Spinal cord (tissue), 10 donors: Measurements from ENCODE around the gene SNX1. TPM values are rescaled to one million over a fixed set of nuclear protein-coding genes. Genes with fewer than 3 reads are reported as not detected.

ENCODE experiments used
- DNase-seq, 6 donors: peaks; one replicate each; pipeline versions ENCODE4 v3.0.0 to v3.0.0-alpha.2; 2013 to 2015; ENCODE audit warnings: low spot score in 6 of 6, low read depth in 4 of 6
- H3K27ac ChIP-seq: one replicate; pipeline ENCODE4 v1.5.1; 2013; ENCODE audit warnings: low read depth, low read length, control low read depth
- H3K27me3 ChIP-seq: one replicate; pipeline ENCODE4 v1.6.1; 2013; ENCODE audit warnings: low read length; ENCODE audit not compliant: control insufficient read depth, insufficient read depth
- H3K36me3 ChIP-seq: one replicate; pipeline ENCODE4 v1.6.1; 2013; ENCODE audit warnings: low read length; ENCODE audit not compliant: control insufficient read depth, insufficient read depth
- H3K4me1 ChIP-seq: one replicate; pipeline ENCODE4 v1.6.1; 2013; ENCODE audit warnings: low read length; ENCODE audit not compliant: control insufficient read depth, insufficient read depth
- H3K4me3 ChIP-seq: one replicate; pipeline ENCODE4 v1.5.1; 2013; ENCODE audit warnings: low read depth, low read length, control low read depth
- H3K9me3 ChIP-seq: one replicate; pipeline ENCODE4 v1.6.1; 2013; ENCODE audit warnings: low read length; ENCODE audit not compliant: control insufficient read depth, insufficient read depth
- WGBS: methylation state at CpG from one replicate; pipeline ENCODE4 v1.1.5; 2013; ENCODE audit warnings: missing lambda C conversion rate; ENCODE audit not compliant: insufficient coverage; 5-methylcytosine and 5-hydroxymethylcytosine counted together
- polyA plus RNA-seq, 2 donors: library from polyadenylated mRNA; unstranded; fragments of 120-200 nt; gene quantifications; one replicate each; pipeline ENCODE4 v1.2.1, GENCODE V29; 2013; ENCODE audit not compliant: insufficient read length in 2 of 2
- total RNA-seq, 2 donors: library from RNA; depleted of rRNA in 1 of 2; stranded (reverse); fragments of 120-200 nt in 1 of 2; fragments of >200 nt in 1 of 2; gene quantifications; one replicate each; pipeline versions ENCODE4 v1.2.3 to v1.2.4, GENCODE V29; 2013 to 2014
- donor health status: healthy.

Gene SNX1
- total and polyA plus RNA-seq, 4 donors = 51.6 to 79.3 (median 63.9) TPM

- Histone ChIP-seq H3K4me1 (peaks cover 11% of the 10 kb centered on the region), H3K9me3 (no peaks in the 10 kb centered on the region), H3K36me3 (peaks cover 41% of the 10 kb centered on the region), H3K4me3 (no peak overlapping the region), H3K27ac (no peak overlapping the region), H3K27me3 (no peaks in the 10 kb centered on the region)
- WGBS = 69% methylated on average over 2 of the region's 3 CpGs
- DNase-seq = no peak
These were observed 30.2 kb downstream of the SNX1 start for GRCh38 chr15:64125978-64126377.

- Histone ChIP-seq H3K9me3 (no peaks in the 10 kb centered on the region), H3K4me3 (no peak overlapping the region), H3K36me3 (peaks cover 53% of the 10 kb centered on the region), H3K27me3 (no peaks in the 10 kb centered on the region), H3K4me1 (peaks cover 6% of the 10 kb centered on the region), H3K27ac (no peak overlapping the region)
- DNase-seq = no peak
- no CpG with 5 or more reads among the region's 6 CpGs for WGBS
These were observed 31.9 kb downstream of the SNX1 start for GRCh38 chr15:64127521-64128270.

- no peak overlapping the region for H3K27ac ChIP-seq
- no peak overlapping the region for H3K4me3 ChIP-seq
- no peaks in the 10 kb centered on the region for H3K27me3 ChIP-seq
- WGBS = 100% methylated on average over 2 of the region's 3 CpGs
- H3K36me3 ChIP-seq = peaks cover 69% of the 10 kb centered on the region
- H3K9me3 ChIP-seq = no peaks in the 10 kb centered on the region
- no peak for DNase-seq
- peaks cover 9% of the 10 kb centered on the region for H3K4me1 ChIP-seq
These were observed 34.4 kb downstream of the SNX1 start for GRCh38 chr15:64130159-64130558.

DNA sequence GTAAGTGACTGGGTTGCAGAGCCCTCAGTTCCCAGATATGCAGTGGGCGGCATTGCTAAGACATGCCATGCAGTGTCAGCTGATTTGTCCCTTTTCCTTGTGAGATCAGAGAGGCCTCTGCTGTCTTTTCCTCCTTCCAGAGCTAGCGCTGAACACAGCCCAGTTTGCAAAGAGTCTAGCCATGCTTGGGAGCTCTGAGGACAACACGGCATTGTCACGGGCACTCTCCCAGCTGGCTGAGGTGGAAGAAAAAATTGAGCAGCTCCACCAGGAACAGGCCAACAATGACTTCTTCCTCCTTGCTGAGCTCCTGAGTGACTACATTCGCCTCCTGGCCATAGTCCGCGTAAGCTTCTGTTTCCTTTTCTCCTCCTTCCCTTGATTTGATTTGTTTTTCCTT, 35.8 kb downstream of the SNX1 start:
- no peaks in the 10 kb centered on the region for H3K9me3 ChIP-seq
- no peaks in the 10 kb centered on the region for H3K27me3 ChIP-seq
- H3K27ac ChIP-seq = no peak overlapping the region
- H3K36me3 ChIP-seq = peaks cover 76% of the 10 kb centered on the region
- DNase-seq = no peak
- WGBS = 94% methylated on average over 7 of the region's 7 CpGs
- peaks cover 9% of the 10 kb centered on the region for H3K4me1 ChIP-seq
- no peak overlapping the region for H3K4me3 ChIP-seq

DNA sequence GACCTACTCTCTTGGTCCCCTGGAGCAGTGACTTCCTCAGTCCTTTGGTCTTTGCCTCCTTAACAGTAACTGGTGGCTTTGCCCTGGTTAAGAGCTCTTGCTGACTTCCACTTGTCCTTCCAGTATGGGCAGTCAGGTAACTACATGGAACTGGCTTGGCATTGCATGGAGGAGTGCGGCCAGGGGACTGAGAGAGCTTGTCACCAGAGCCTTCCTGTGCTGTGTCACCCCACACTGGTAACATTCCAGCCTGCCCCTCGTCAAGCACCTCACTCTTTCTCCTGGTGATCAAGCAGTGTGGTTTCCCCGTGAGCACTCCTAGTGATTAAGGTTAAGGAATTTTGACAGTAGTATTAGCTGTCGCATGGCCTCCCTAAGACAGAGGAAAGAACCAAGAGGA, 36.4 kb downstream of the SNX1 start:
- Histone ChIP-seq H3K27ac (no peak overlapping the region), H3K4me1 (peaks cover 12% of the 10 kb centered on the region), H3K36me3 (peaks cover 79% of the 10 kb centered on the region)

DNA sequence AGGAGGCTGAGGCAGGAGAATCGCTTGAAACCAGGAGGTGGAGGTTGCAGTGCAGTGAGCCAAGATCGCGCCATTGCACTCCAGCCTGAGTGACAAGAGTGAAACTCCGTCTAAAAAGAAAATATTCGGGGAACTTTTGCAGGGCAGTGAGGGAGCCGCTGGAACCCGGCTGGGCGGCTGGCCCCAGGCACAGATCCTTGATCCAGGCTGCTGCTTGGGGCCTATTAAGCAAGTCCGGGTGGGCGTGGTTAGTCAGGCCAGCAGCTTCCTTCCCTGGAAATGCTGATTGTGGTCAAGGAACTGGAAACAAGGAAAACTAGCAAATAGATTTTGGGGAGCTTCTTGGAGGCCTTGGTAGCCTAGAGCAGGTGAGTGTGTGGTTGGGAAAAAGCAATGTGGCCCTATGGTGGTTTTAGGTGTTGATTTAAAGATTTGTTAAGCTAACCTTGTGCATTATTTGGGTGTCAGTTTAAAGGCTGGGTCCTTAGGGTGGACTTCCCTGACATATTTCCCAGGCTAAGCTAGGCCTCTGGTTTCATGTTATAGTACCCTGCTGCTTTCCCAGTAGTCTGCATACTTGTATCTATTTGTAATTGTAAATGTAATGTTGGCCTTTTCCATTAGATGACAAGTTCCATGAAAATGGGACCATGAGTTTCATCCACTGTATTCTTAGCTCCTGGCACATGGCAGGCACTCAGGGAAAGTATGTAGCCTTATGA, 38.0 kb downstream of the SNX1 start:
- WGBS = 96% methylated on average over 10 of the region's 10 CpGs
- no peak for DNase-seq
- Histone ChIP-seq H3K4me3 (no peak overlapping the region), H3K36me3 (peaks cover 90% of the 10 kb centered on the region), H3K27me3 (no peaks in the 10 kb centered on the region), H3K4me1 (peaks cover 13% of the 10 kb centered on the region), H3K27ac (no peak overlapping the region), H3K9me3 (no peaks in the 10 kb centered on the region)

More for the DNA sequence above, 36.4 kb downstream of the SNX1 start:
- no peaks in the 10 kb centered on the region for H3K27me3 ChIP-seq
- H3K9me3 ChIP-seq = no peaks in the 10 kb centered on the region
- DNase-seq = no peak
- WGBS = 100% methylated on average over 2 of the region's 4 CpGs
- H3K4me3 ChIP-seq = no peak overlapping the region

GRCh38 chr15:64134345-64134829, 38.6 kb downstream of the SNX1 start:
- WGBS = 55% methylated on average over 9 of the region's 9 CpGs
- H3K36me3 ChIP-seq = peaks cover 87% of the 10 kb centered on the region
- no peaks in the 10 kb centered on the region for H3K27me3 ChIP-seq
- H3K4me1 ChIP-seq = peaks cover 13% of the 10 kb centered on the region
- H3K4me3 ChIP-seq = no peak overlapping the region
- H3K27ac ChIP-seq = peak overlapping the region; percentile 4
- DNase-seq = peak in 2 of 6 donors; percentile 68 to 72
- no peaks in the 10 kb centered on the region for H3K9me3 ChIP-seq

GRCh38 chr15:64136347-64136746, 40.6 kb downstream of the SNX1 start:
- DNase-seq = no peak
- Histone ChIP-seq H3K27me3 (no peaks in the 10 kb centered on the region), H3K4me3 (no peak overlapping the region), H3K27ac (no peak overlapping the region), H3K9me3 (no peaks in the 10 kb centered on the region), H3K36me3 (peaks cover 77% of the 10 kb centered on the region), H3K4me1 (peaks cover 13% of the 10 kb centered on the region)
- 88% methylated on average over 3 of the region's 7 CpGs for WGBS

DNA sequence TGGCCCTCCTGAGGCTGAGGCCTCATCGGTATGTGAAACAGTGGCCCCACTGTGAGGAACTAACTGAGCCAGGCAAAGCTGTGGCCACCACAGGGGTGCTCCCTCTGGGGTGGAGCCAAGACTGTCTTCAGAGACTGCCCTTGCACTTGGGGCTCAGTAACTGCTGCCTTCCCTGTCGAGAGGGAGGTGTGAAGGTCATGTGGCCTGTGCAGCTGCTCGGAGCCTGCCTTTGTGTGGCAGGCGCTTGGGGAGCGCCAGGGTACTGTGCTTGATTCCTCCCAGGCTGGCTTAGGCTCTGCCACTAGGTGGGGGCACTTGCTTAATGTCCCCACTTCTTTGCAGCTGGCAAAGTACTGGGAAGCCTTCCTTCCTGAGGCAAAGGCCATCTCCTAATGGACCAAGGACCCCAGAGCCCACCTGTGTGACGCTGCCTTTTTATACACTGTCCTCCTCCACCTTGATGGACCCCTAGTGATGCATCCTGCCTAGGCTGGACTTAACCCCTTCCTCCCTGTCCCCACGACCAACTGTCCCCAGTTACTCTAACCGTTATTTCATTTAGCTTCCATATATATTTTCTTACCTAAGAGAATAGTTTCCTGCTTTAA, 41.5 kb downstream of the SNX1 start:
- Histone ChIP-seq H3K9me3 (no peaks in the 10 kb centered on the region), H3K36me3 (peaks cover 76% of the 10 kb centered on the region), H3K27me3 (no peaks in the 10 kb centered on the region), H3K4me1 (peaks cover 13% of the 10 kb centered on the region), H3K27ac (no peak overlapping the region), H3K4me3 (no peak overlapping the region)
- 55% methylated on average over 7 of the region's 8 CpGs for WGBS
- DNase-seq = no peak
